Endothelial cell of umbilical vein (primary cell): ENCODE results near the gene VWA5A.

Experiments used
- CTCF ChIP-seq, 2 donors: IDR thresholded peaks; 1 replicate in 1 of 2; 2 replicates in 1 of 2; pipeline ENCODE4 v1.5.1; 2011; ENCODE audit warnings: low read length in 2 of 2, mild to moderate bottlenecking in 2 of 2, moderate library complexity in 2 of 2, control low read depth in 1 of 2, inconsistent platforms in 1 of 2, low read depth in 1 of 2; ENCODE audit not compliant: insufficient read depth in 1 of 2; ENCODE audit errors: extremely low read depth in 1 of 2
- EZH2 ChIP-seq: IDR thresholded peaks from 2 replicates; pipeline ENCODE4 v1.6.1; 2012; ENCODE audit warnings: borderline replicate concordance, low read depth, mild to moderate bottlenecking, moderate library complexity, low read length, inconsistent platforms; ENCODE audit not compliant: severe bottlenecking
- FOS ChIP-seq: IDR thresholded peaks from 2 replicates; pipeline ENCODE4 v1.6.1; 2011; ENCODE audit warnings: mild to moderate bottlenecking, low read length, moderate library complexity, borderline replicate concordance; ENCODE audit not compliant: insufficient read depth
- GATA2 ChIP-seq: IDR thresholded peaks from 2 replicates; pipeline ENCODE4 v1.7.0; 2011; ENCODE audit warnings: low read depth, mild to moderate bottlenecking, moderate library complexity, mixed read lengths, low read length; ENCODE audit not compliant: insufficient read length, insufficient read depth
- JUN ChIP-seq: IDR thresholded peaks from 2 replicates; pipeline ENCODE4 v1.6.1; 2011; ENCODE audit warnings: borderline replicate concordance, low read depth; ENCODE audit not compliant: insufficient read length, insufficient read depth
- MYC ChIP-seq: IDR thresholded peaks from one replicate; pipeline ENCODE4 v1.6.1; 2011; ENCODE audit warnings: mild to moderate bottlenecking, low read depth, low read length
- POLR2A ChIP-seq: IDR thresholded peaks from 2 replicates; pipeline ENCODE4 v1.6.1; 2012; ENCODE audit warnings: low read depth, mild to moderate bottlenecking, control low read depth, low read length
- POLR2AphosphoS5 ChIP-seq: IDR thresholded peaks from 2 replicates; pipeline ENCODE4 v1.6.1; 2012; ENCODE audit warnings: low read depth, mild to moderate bottlenecking, control low read depth, low read length, moderate library complexity; ENCODE audit not compliant: insufficient read depth

GRCh38 chr11:124190298-124191139 is 75.3 kb downstream of the VWA5A start:
- TF ChIP-seq EZH2 = no peak
- TF ChIP-seq CTCF (IDR thresholded peaks at IDR 0.05; ENCODE audit: extremely low read depth in 1 of 2, insufficient read depth in 1 of 2, low read depth in 1 of 2, low read length in 2 of 2) = no peak
- TF ChIP-seq POLR2A = no peak
- TF ChIP-seq JUN = no peak
- no peak for TF ChIP-seq MYC
- TF ChIP-seq POLR2AphosphoS5 = no peak
- no peak for TF ChIP-seq FOS
- no peak for TF ChIP-seq GATA2
